Fibroblast of the aortic adventitia (primary cell): Measurements from ENCODE around the gene SNCA. TPM values are rescaled to one million over a fixed set of nuclear protein-coding genes. Genes with fewer than 3 reads are reported as not detected.

Source experiments
- DNase-seq: peaks from one replicate; pipeline ENCODE4 v3.0.0-alpha.2; 2010; ENCODE audit warnings: low read depth
- H3K4me3 ChIP-seq: 2 replicates; pipeline ENCODE4 v1.5.1; 2011; ENCODE audit warnings: low read depth, mild to moderate bottlenecking, control low read depth, low read length, moderate library complexity
- total RNA-seq: library from RNA; depleted of rRNA; stranded (reverse); fragments of >200 nt; gene quantifications from 2 replicates; pipeline ENCODE4 v1.2.3, GENCODE V29; 2012; ENCODE audit warnings: low replicate concordance
- TF ChIP-seq, protein P1 (sequence below): IDR thresholded peaks from 2 replicates; pipeline ENCODE4 v1.5.1; 2011; ENCODE audit warnings: mild to moderate bottlenecking, low read length, control low read depth, inconsistent platforms; ENCODE audit not compliant: insufficient read depth

SNCA gene
- total RNA-seq, 1 donor = 2.3 TPM

GRCh38 chr4:89762311-89762710, 74.7 kb downstream of the SNCA start:
- TF ChIP-seq, protein P1, sequence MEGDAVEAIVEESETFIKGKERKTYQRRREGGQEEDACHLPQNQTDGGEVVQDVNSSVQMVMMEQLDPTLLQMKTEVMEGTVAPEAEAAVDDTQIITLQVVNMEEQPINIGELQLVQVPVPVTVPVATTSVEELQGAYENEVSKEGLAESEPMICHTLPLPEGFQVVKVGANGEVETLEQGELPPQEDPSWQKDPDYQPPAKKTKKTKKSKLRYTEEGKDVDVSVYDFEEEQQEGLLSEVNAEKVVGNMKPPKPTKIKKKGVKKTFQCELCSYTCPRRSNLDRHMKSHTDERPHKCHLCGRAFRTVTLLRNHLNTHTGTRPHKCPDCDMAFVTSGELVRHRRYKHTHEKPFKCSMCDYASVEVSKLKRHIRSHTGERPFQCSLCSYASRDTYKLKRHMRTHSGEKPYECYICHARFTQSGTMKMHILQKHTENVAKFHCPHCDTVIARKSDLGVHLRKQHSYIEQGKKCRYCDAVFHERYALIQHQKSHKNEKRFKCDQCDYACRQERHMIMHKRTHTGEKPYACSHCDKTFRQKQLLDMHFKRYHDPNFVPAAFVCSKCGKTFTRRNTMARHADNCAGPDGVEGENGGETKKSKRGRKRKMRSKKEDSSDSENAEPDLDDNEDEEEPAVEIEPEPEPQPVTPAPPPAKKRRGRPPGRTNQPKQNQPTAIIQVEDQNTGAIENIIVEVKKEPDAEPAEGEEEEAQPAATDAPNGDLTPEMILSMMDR = no peak
- no peak for DNase-seq
- H3K4me3 ChIP-seq = no peak overlapping the region

- H3K4me3 ChIP-seq = no peak overlapping the region
- DNase-seq = no peak
- TF ChIP-seq, protein P1 = no peak
These were observed 77.5 kb downstream of the SNCA start for GRCh38 chr4:89759426-89759825.

GRCh38 chr4:89757154-89757719, 79.7 kb downstream of the SNCA start:
- H3K4me3 ChIP-seq = no peak overlapping the region
- TF ChIP-seq, protein P1 = no peak
- DNase-seq = no peak

- H3K4me3 ChIP-seq = no peak overlapping the region
- TF ChIP-seq, protein P1 = peak; percentile 24
- peak; percentile 4 for DNase-seq
These were observed 81.7 kb downstream of the SNCA start for GRCh38 chr4:89755220-89755619.

- TF ChIP-seq, protein P1 = no peak
- H3K4me3 ChIP-seq = no peak overlapping the region
- no peak for DNase-seq
These were observed 82.4 kb downstream of the SNCA start for GRCh38 chr4:89754531-89754930.

DNA sequence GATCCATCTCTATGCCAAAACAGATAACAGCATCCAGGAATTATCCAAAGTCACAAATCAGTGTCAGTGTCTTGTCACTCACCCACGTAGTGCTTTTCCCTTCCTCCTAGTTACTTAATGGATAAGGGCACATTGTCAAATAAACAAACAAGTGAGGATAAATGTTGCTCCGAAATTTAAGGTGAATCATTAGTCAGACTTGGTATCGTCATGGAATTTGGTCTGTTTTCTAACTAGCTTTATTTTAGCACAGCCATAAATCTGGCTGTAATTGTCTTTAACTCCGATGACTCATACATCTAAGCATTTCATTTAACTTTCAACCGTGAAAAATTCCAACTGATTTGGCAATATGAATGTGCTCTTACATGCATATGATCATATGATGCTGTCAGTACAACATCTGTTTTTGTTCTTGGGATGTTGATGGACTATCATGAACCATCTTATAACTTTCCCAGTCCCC, 83.3 kb downstream of the SNCA start:
- H3K4me3 ChIP-seq = no peak overlapping the region
- DNase-seq = peak; percentile 95
- TF ChIP-seq, protein P1 = no peak
